Activated naive CD8-positive, alpha-beta T cell treated with anti-CD3 and anti-CD28 coated beads, Interleukin-2, amount 50 U/mL, for 24 hours (primary cell): ENCODE measurements around the gene EIF4G2.

Source experiments
- ATAC-seq: fragments of 150-1000 bp; cut with Tn5 transposase; one replicate; pipeline ENCODE4 v1.10.0; 2021
- DNase-seq: peaks from one replicate; pipeline ENCODE4 v3.0.0; 2021
- H3K27ac Mint-ChIP-seq: one replicate; pipeline ENCODE4 v1.8.0; 2021; ENCODE audit warnings: mild to moderate bottlenecking, mixed read lengths
- H3K27me3 Mint-ChIP-seq: one replicate; pipeline ENCODE4 v1.8.0; 2021; ENCODE audit warnings: mixed read lengths
- H3K36me3 Mint-ChIP-seq: one replicate; pipeline ENCODE4 v1.8.0; 2021; ENCODE audit warnings: low read depth, mixed read lengths
- H3K4me1 Mint-ChIP-seq: one replicate; pipeline ENCODE4 v1.8.0; 2021; ENCODE audit warnings: mixed read lengths
- H3K4me3 Mint-ChIP-seq: one replicate; pipeline ENCODE4 v1.8.0; 2021; ENCODE audit warnings: mild to moderate bottlenecking, moderate library complexity, mixed read lengths
- H3K9me3 Mint-ChIP-seq: one replicate; pipeline ENCODE4 v1.8.0; 2021; ENCODE audit warnings: mixed read lengths

The EIF4G2 gene

DNA sequence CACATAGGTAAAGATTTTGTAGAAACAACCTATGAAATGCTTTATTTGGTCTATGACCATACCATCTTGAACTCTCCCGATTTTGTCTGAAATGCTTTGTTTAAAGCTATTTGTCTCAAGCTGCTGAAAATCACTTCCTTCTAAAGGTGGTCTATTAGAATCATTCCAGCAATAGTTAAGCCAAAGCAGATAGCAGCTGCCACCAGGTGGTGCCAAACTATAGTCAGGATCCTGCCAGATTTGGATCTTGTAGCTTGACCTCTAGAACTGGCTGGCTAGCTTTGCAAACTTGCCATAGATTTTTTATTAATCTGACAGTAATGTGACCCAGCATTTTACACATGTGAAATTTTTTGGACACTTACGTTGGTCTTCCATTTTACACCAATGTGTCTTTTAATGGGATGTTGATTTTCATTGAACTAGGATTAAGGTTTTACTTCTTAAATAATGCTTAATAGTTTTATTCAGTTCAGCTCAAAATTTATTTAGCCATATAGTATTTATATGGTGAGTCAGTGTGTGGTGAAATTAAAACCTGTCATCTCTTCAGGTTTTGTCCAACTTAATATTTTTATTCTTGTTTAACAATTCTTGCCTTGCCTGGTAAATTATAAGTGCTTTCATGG is 38.0 kb downstream of the EIF4G2 start:
- no peak overlapping the region for H3K4me3 Mint-ChIP-seq
- no peak overlapping the region for H3K27ac Mint-ChIP-seq
- H3K27me3 Mint-ChIP-seq, result no peaks in the 10 kb centered on the region
- peaks cover 53% of the 10 kb centered on the region for H3K36me3 Mint-ChIP-seq
- no peaks in the 10 kb centered on the region for H3K9me3 Mint-ChIP-seq
- peak; percentile 30 for DNase-seq
- no peak for ATAC-seq
- H3K4me1 Mint-ChIP-seq, result no peaks in the 10 kb centered on the region

DNA sequence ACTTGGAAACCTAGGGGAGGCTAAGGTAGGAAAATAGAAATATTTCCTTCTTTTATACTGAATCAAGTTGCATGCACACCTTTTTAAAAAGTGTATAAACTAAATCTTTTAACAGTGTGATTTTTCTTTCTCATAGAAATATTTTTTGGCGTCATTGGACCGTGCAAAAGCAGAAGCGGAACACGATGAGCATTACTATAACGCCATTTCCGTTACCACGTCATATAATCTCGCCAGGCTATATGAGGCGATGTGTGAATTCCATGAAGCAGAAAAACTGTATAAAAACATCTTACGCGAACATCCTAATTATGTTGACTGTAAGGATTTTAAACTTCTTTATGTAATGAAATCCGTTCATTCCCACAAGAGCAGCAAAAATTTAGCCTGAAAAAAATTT is 44.3 kb downstream of the EIF4G2 start:
- H3K27me3 Mint-ChIP-seq, result no peaks in the 10 kb centered on the region
- H3K27ac Mint-ChIP-seq, result no peak overlapping the region
- no peaks in the 10 kb centered on the region for H3K9me3 Mint-ChIP-seq
- peaks cover 4% of the 10 kb centered on the region for H3K4me1 Mint-ChIP-seq
- ATAC-seq (no peak), DNase-seq (no peak)
- peaks cover 44% of the 10 kb centered on the region for H3K36me3 Mint-ChIP-seq
- no peak overlapping the region for H3K4me3 Mint-ChIP-seq

DNA sequence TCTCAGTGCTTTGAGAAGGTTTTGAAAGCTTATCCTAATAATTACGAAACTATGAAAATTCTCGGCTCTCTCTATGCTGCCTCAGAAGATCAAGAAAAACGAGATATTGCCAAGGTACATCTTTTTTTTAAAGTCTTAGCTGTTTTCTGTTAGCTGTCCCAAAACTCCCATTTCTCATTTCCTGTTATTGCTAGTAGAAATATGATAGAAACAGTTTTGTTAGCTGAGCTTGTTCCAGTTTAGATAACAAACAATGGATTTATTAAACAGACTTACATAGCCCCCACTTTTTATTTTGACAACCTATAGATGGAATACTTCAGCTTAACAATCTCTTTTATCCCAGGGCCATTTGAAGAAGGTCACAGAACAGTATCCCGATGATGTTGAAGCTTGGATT is 45.0 kb downstream of the EIF4G2 start:
- H3K27ac Mint-ChIP-seq, result no peak overlapping the region
- no peak overlapping the region for H3K4me3 Mint-ChIP-seq
- H3K4me1 Mint-ChIP-seq, result peaks cover 4% of the 10 kb centered on the region
- no peaks in the 10 kb centered on the region for H3K9me3 Mint-ChIP-seq
- DNase-seq, result no peak
- ATAC-seq, result no peak
- no peaks in the 10 kb centered on the region for H3K27me3 Mint-ChIP-seq
- peaks cover 44% of the 10 kb centered on the region for H3K36me3 Mint-ChIP-seq

DNA sequence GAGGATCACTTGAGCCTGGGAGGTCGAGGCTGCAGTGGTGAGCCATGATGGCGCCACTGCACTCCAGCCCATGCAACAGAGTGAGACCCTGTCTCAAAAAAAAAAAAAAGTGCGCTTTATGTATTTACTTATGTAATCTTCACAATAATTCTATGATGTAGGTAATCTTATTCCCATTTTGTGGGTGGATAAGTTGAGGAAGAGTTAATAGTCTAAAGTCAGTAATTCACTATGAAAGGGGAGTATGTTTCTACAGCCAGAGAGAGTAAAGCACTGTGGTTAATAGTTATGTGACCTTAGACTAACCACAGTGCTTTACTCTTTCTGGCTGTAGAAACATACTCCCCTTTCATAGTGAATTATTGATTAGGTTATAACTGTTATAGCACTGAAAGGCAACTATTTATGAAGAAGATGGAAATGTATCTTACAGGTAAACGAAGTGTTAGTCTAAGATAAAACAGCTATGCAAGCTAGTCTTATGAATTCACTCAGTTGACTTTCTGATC is 45.8 kb downstream of the EIF4G2 start:
- Mint-ChIP-seq H3K36me3 (peaks cover 44% of the 10 kb centered on the region), H3K4me1 (peaks cover 4% of the 10 kb centered on the region), H3K4me3 (no peak overlapping the region), H3K9me3 (no peaks in the 10 kb centered on the region), H3K27me3 (no peaks in the 10 kb centered on the region), H3K27ac (no peak overlapping the region)
- ATAC-seq (no peak), DNase-seq (no peak)

DNA sequence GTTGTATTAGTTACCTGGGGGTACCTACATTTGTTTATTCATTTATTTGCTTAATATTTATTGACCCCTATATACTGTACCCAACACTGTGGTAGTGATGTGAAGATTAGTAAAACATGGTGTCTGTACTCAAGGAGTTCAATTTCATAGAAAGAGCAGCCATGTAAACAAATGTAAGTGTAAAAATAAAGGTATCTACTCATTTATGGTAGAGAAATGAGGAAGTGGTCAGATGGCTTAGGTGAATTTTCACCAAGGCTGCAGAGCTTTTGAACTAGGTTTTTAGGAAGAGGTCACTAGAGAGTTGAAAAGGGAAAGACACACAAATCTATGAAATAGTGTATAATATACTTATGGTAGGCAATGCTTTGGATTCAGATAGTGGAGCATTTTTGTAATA is 46.5 kb downstream of the EIF4G2 start:
- Mint-ChIP-seq H3K27ac (no peak overlapping the region), H3K4me1 (peaks cover 4% of the 10 kb centered on the region), H3K4me3 (no peak overlapping the region), H3K27me3 (no peaks in the 10 kb centered on the region), H3K36me3 (peaks cover 36% of the 10 kb centered on the region), H3K9me3 (no peaks in the 10 kb centered on the region)
- DNase-seq (no peak), ATAC-seq (no peak)

DNA sequence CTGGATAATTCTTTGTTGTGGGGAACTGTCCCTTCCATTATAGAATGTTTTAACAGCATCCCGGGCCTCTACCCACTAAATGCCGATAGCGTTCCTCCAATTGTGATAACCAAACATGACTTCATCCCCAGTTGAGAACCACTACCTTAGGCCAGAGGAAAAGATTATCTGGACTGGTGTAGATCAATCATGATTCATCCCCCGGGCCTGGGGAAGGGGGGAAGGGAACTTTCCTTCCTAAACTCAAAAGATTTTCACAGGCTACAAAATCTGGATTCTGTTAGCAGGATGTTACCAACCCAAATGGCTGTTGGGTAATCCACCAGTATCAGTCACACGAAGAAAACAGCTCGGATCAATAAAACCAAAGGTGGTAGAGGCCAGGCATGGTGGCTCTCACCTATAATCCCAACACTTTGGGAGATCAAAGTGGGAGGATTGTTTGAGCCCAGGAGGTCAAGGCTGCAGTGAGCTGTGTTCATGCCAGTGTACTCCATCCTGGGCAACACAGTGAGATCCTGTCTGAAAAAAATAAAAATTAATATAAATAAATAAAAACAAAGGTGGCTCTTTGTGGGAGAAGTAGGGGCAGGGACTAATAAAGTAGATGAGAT is 47.5 kb downstream of the EIF4G2 start:
- no peaks in the 10 kb centered on the region for H3K27me3 Mint-ChIP-seq
- no peak overlapping the region for H3K27ac Mint-ChIP-seq
- H3K4me3 Mint-ChIP-seq, result no peak overlapping the region
- H3K36me3 Mint-ChIP-seq, result peaks cover 29% of the 10 kb centered on the region
- DNase-seq, result no peak
- H3K9me3 Mint-ChIP-seq, result no peaks in the 10 kb centered on the region
- ATAC-seq, result no peak
- H3K4me1 Mint-ChIP-seq, result peaks cover 4% of the 10 kb centered on the region

DNA sequence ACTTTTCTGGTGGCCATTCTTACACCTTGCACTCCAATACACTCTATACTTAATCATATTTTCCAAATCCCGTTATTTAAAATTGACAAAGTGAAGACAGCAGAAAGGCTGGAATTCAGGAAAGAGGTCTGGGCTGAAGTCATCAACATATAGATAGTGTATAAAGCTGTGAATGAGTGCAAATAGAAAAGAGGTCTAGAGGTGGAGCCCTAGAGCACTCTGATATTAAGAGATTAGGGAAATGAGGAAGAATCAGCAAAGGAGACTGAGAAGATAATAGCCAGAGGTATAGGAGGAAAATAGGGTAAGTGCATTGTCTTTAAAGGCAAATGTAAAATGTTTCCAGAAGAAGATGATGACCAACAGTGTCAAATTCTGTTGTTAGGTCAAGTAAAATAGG is 49.8 kb downstream of the EIF4G2 start:
- Mint-ChIP-seq H3K27ac (no peak overlapping the region), H3K4me1 (peaks cover 4% of the 10 kb centered on the region), H3K9me3 (no peaks in the 10 kb centered on the region), H3K36me3 (peaks cover 27% of the 10 kb centered on the region), H3K4me3 (no peak overlapping the region), H3K27me3 (no peaks in the 10 kb centered on the region)
- ATAC-seq (no peak), DNase-seq (no peak)

DNA sequence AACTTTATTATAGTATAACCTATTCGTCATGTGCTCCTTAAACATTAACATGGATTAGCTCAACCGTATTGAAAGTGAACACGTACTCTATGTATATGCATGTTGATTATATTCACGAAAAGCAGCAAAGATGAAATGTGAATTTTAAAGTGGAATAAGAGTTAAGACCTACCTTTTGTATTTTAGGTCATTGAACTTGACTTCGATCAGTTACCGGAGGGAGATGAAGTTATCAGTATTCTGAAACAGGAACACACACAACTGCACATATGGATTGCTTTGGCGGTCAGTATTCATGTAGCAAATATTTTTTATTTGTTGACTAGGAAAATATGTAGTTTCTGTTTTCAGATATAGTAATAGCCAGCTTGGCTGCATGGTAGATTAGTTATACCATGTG is 56.2 kb downstream of the EIF4G2 start:
- H3K9me3 Mint-ChIP-seq, result no peaks in the 10 kb centered on the region
- no peaks in the 10 kb centered on the region for H3K27me3 Mint-ChIP-seq
- peaks cover 14% of the 10 kb centered on the region for H3K36me3 Mint-ChIP-seq
- no peak overlapping the region for H3K27ac Mint-ChIP-seq
- H3K4me1 Mint-ChIP-seq, result peaks cover 18% of the 10 kb centered on the region
- H3K4me3 Mint-ChIP-seq, result peak overlapping the region; percentile 95
- ATAC-seq (no peak), DNase-seq (no peak)

DNA sequence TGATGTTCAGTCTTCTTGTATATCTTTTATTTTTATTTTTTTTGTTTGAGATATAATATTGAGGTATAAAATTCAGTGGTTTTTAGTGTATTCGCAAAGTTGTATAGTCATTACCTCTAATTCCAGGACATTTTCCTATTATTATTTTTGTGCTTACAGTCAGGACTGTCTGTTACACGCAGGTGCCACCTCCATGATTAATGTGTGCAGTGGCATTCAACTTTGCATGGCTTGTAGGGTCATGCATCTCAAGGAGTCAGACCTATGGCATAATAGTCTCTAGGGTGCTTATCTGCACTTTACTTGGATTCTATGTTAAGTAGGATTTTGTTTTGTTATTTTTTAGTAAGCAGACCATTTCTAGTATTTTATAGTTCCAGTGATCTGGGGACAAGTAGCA is 56.7 kb downstream of the EIF4G2 start:
- Mint-ChIP-seq H3K27ac (no peak overlapping the region), H3K9me3 (no peaks in the 10 kb centered on the region), H3K4me3 (peak overlapping the region; percentile 95), H3K4me1 (peaks cover 18% of the 10 kb centered on the region), H3K27me3 (no peaks in the 10 kb centered on the region), H3K36me3 (peaks cover 14% of the 10 kb centered on the region)
- no peak for DNase-seq
- ATAC-seq, result no peak

DNA sequence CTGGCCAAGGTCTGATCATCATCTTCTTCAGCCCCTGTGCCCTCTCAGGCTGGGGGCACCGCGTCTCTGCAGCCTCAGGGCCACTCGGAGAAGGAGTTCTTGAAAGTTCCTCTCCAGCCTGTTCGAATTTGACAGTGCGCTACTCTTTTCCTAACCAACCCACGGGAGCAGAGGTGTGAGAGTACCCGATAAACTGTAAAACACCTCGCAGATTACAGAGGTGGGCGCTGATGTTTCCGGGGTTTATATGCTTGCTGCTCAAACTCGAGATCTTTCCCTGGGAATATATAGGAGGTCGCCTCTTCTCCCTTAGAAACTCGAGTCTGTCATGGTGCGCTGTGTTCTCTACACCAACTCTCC is 57.2 kb downstream of the EIF4G2 start:
- H3K4me1 Mint-ChIP-seq, result peaks cover 18% of the 10 kb centered on the region
- H3K27me3 Mint-ChIP-seq, result no peaks in the 10 kb centered on the region
- no peaks in the 10 kb centered on the region for H3K9me3 Mint-ChIP-seq
- H3K36me3 Mint-ChIP-seq, result peaks cover 14% of the 10 kb centered on the region
- H3K4me3 Mint-ChIP-seq, result peak overlapping the region; percentile 95
- peak overlapping the region; percentile 81 for H3K27ac Mint-ChIP-seq
- DNase-seq (peak; percentile 8), ATAC-seq (peak; percentile 7)

DNA sequence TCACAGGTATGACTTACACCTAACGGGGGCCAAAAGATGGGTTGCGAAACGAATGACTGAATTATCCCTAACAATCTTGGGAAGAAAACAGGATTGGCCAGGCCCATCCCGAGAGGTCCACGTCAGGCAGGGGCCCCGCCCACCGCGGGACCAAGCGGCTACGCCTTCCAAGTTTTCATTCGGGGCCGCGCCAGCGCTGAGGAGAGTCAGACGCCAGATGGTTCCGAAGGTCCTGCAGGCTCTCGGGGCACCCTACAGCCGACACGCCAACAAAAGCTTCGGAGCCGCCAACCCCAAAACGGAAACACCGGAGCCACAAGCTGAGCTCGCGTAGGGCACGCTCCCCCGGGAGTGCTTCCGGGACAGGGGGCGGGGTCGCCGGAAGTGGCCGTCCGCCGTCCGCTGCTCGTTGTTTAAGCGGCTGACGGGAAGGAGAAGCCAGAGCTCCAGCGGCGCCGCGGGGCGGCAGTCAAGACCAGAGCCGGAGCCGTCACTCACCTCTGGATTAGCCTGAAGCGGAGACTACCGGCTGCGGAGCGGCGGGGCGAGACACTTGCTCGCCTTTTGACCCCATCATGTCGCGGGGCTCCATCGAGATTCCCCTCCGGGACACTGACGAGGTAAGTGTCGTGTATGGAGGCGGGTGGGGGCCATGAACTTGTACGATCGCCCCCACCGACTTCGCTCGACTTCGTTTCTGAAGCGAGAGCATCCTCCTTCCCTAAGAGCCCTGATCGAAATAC is 57.7 kb downstream of the EIF4G2 start, which contains the start of gene CTR9:
TSS of gene CTR9 (plus strand) at position 409 of the 743 bp plus-strand sequence. CDS start at position 576, 167 bp downstream.
- H3K4me1 Mint-ChIP-seq, result peaks cover 18% of the 10 kb centered on the region

DNA sequence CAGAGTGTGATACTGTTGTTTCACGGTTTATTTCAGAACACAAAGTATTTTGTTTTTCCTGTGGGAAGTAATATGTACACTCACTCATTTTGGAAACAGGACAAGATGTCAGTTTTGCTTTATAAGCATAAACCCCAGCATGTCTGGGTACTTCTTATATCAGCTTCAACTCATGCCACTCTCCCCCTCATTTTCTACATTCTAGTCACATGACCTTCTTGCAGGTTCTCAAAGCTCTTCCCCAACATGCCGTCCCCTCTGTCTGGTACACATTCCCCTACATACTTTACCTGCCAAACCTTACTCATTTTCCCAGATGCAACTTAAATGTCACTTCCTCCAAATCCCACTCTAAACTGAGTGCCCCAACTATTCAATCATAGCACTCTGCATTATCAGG is 59.2 kb downstream of the EIF4G2 start:
- ATAC-seq, result no peak
- Mint-ChIP-seq H3K4me3 (no peak overlapping the region), H3K27ac (peak overlapping the region; percentile 10), H3K9me3 (no peaks in the 10 kb centered on the region), H3K36me3 (peaks cover 2% of the 10 kb centered on the region), H3K4me1 (peaks cover 28% of the 10 kb centered on the region), H3K27me3 (no peaks in the 10 kb centered on the region)
- no peak for DNase-seq

More for the DNA sequence above, 57.7 kb downstream of the EIF4G2 start, which contains the start of gene CTR9:
- peak; percentile 96 for ATAC-seq
- Mint-ChIP-seq H3K27me3 (no peaks in the 10 kb centered on the region), H3K4me3 (peak within 1 kb of the TSS; percentile 95), H3K9me3 (no peaks in the 10 kb centered on the region), H3K36me3 (peaks cover 14% of the 10 kb centered on the region), H3K27ac (peak within 1 kb of the TSS; percentile 81)
- peak; percentile 95 for DNase-seq

DNA sequence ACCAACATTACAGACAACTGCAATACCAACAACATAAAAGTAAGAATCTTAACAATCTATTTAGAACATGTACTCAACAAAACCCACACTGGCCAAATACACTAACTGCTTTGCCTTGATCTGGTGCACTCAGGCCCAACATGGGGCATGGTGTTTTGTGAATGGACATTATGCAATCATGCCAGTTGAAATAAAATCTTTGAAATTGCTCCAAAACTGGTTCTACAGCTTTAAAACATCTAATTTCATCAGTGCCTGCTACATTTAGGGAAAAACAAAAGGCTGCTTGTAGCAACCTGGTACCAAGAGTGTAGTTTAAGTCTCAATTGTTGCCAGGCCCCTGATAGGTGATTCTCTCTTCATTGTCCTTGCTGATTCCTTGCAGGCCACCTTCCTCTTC is 61.0 kb downstream of the EIF4G2 start:
- Mint-ChIP-seq H3K36me3 (peaks cover 2% of the 10 kb centered on the region), H3K27me3 (no peaks in the 10 kb centered on the region), H3K4me3 (no peak overlapping the region), H3K9me3 (no peaks in the 10 kb centered on the region), H3K4me1 (peaks cover 39% of the 10 kb centered on the region), H3K27ac (no peak overlapping the region)
- no peak for DNase-seq
- no peak for ATAC-seq
